K562 (cell line): ENCODE data around the gene GNAQ. TPM values are rescaled to one million over a fixed set of nuclear protein-coding genes. Genes with fewer than 3 reads are reported as not detected.

Experiments used
- ATAC-seq: fragments of 200-7000 bp; cut with Tn5 transposase; 3 replicates; pipeline ENCODE4 v1.9.1; 2020; ENCODE audit warnings: moderate library complexity
- BruUV-seq: library from RNA; stranded (reverse); fragments of 400-500 nt; replicated peaks from 2 replicates; lab custom pipeline; 2021; lab: Mats Ljungman, UMichigan
- CTCF ChIA-PET: fragments of 300-600 bp; formaldehyde crosslinking; extraction: SDS; loops from one replicate; lab custom pipeline; 2021; ENCODE audit warnings: low intra/inter-chr PET ratio; lab: Yijun Ruan, JAX
- POLR2A ChIA-PET: fragments of 300-600, 350-650 bp; sonication (Branson Sonifier 250); formaldehyde crosslinking; extraction: SDS; loops from one replicate; lab custom pipeline; 2021; ENCODE audit warnings: antibody characterized with exemption, inconsistent platforms; lab: Yijun Ruan, JAX
- DNase-seq, 4 experiments: peaks; one replicate each; pipeline versions ENCODE4 v3.0.0 to v3.0.0-alpha.2; 2011 to 2018; ENCODE audit warnings: low spot score in 3 of 4, mixed read lengths in 3 of 4; ENCODE audit errors: extremely low read depth in 1 of 4
- FAIRE-seq: peaks from 2 replicates; lab custom pipeline; 2011; peaks lifted over from hg19 to GRCh38; lab: Jason Lieb, UNC
- H2AFZ ChIP-seq: 2 replicates; pipeline ENCODE4 v1.6.0; 2011; ENCODE audit warnings: low read depth, low read length, control low read depth, inconsistent platforms
- H3K27ac ChIP-seq: fragments of 200-600 bp; 3 replicates; pipeline ENCODE4 v1.8.0; 2011; ENCODE audit warnings: low read depth, mild to moderate bottlenecking, control low read depth, inconsistent platforms, low read length, moderate library complexity, mixed read lengths; ENCODE audit errors: extremely low read depth
- H3K27me3 ChIP-seq, 2 experiments: fragments of 300-600 bp in 1 of 2; 2 replicates in 1 of 2; 3 replicates in 1 of 2; pipeline versions ENCODE4 v1.6.0 to v1.8.0; 2011; ENCODE audit warnings: inconsistent platforms in 2 of 2, low read length in 2 of 2, mild to moderate bottlenecking in 1 of 2, mixed read lengths in 1 of 2, moderate library complexity in 1 of 2; ENCODE audit not compliant: control insufficient read depth in 2 of 2, insufficient read depth in 2 of 2
- H3K36me3 ChIP-seq: fragments of 300-600 bp; 3 replicates; pipeline ENCODE4 v1.8.0; 2011; ENCODE audit warnings: mild to moderate bottlenecking, low read length, inconsistent platforms; ENCODE audit not compliant: control insufficient read depth, insufficient read depth
- H3K4me1 ChIP-seq, 2 experiments: fragments of 200-600 bp in 1 of 2; replicated peaks in 1 of 2; 2 replicates in 1 of 2; 3 replicates in 1 of 2; pipeline versions ENCODE4 v1.5.1 to v1.8.0; 2011; ENCODE audit warnings: inconsistent platforms in 2 of 2, low read length in 2 of 2, mild to moderate bottlenecking in 1 of 2, mixed read lengths in 1 of 2, moderate library complexity in 1 of 2; ENCODE audit not compliant: control insufficient read depth in 2 of 2, insufficient read depth in 2 of 2
- H3K4me2 ChIP-seq: 2 replicates; pipeline ENCODE4 v1.6.1; 2011; ENCODE audit warnings: low read length, control low read depth, inconsistent platforms, mixed read lengths; ENCODE audit not compliant: insufficient read depth
- H3K4me3 ChIP-seq: fragments of 200-600 bp; sonication (generic), shearing (Covaris generic); 2 replicates; pipeline ENCODE4 v1.5.1; 2016; ENCODE audit warnings: control low read depth, inconsistent platforms
- H3K79me2 ChIP-seq: fragments of 200-600 bp; 3 replicates; pipeline ENCODE4 v1.8.0; 2011; ENCODE audit warnings: low read length, inconsistent platforms; ENCODE audit not compliant: control insufficient read depth, insufficient read depth
- H3K9ac ChIP-seq, 2 experiments: 2 replicates each; pipeline versions ENCODE4 v1.6.0 to v1.6.1; 2011; ENCODE audit warnings: low read depth in 2 of 2, low read length in 2 of 2, control low read depth in 1 of 2, inconsistent platforms in 1 of 2, mild to moderate bottlenecking in 1 of 2, mixed read lengths in 1 of 2; ENCODE audit not compliant: insufficient read depth in 1 of 2
- H3K9me1 ChIP-seq: one replicate; pipeline ENCODE4 v1.6.0; 2011; ENCODE audit warnings: inconsistent platforms, mild to moderate bottlenecking, low read length, moderate library complexity; ENCODE audit not compliant: control insufficient read depth, insufficient read depth
- H3K9me3 ChIP-seq: replicated peaks from 2 replicates; pipeline ENCODE4 v1.5.1; 2011; ENCODE audit warnings: low read depth, low read length, inconsistent platforms; ENCODE audit not compliant: control insufficient read depth, insufficient read depth
- H4K20me1 ChIP-seq: replicated peaks from 2 replicates; pipeline ENCODE4 v1.6.1; 2011; ENCODE audit warnings: low read length, inconsistent platforms, mixed read lengths; ENCODE audit not compliant: control insufficient read depth, insufficient read depth
- C11orf30 ChIP-seq: fragments of 450-650 bp; IDR thresholded peaks from 2 replicates; pipeline ENCODE4 v1.6.1; 2016; ENCODE audit warnings: low read depth, mild to moderate bottlenecking
- GTF2E2 ChIP-seq: fragments of 200-800 bp; sonication (Bioruptor generic); IDR thresholded peaks from 2 replicates; pipeline ENCODE4 v1.6.1; 2016; ENCODE audit warnings: missing genetic modification characterization, missing compliant biosample characterization
- LCOR ChIP-seq: sonication (generic); formaldehyde crosslinking; IDR thresholded peaks from 2 replicates; pipeline ENCODE4 v1.8.0; 2022; ENCODE audit warnings: mild to moderate bottlenecking, missing genetic modification reagents
- MAFG ChIP-seq: fragments of 450-650 bp; conservative IDR thresholded peaks from 2 replicates; pipeline ENCODE4 v1.6.1; 2016; ENCODE audit warnings: missing genetic modification characterization, missing compliant biosample characterization
- NFE2 ChIP-seq: IDR thresholded peaks from 2 replicates; pipeline ENCODE4 v1.6.1; 2014; ENCODE audit warnings: antibody characterized with exemption, low read depth
- RBM17 ChIP-seq: fragments of 200-400 bp; formaldehyde crosslinking; IDR thresholded peaks from 2 replicates; pipeline ENCODE4 v1.6.1; 2017; ENCODE audit warnings: low read depth, mild to moderate bottlenecking, low read length, borderline replicate concordance
- TARDBP ChIP-seq: fragments of 450-650 bp; IDR thresholded peaks from 2 replicates; pipeline ENCODE4 v1.6.1; 2016
- ZNF316 ChIP-seq: fragments of 450-650 bp; IDR thresholded peaks from 2 replicates; pipeline ENCODE4 v1.6.1; 2016
- WGBS: fragments of 100-300 bp; shearing (Covaris generic); methylation state at CpG from one replicate; pipeline ENCODE4 v1.1.6; 2016; ENCODE audit warnings: low coverage, mixed read lengths; ENCODE audit not compliant: insufficient coverage; ENCODE audit errors: missing lambda C conversion rate; 5-methylcytosine and 5-hydroxymethylcytosine counted together
- in situ Hi-C: fragments of 300-500 bp; cut with MboI; formaldehyde crosslinking; loops from 4 replicates; pipeline ENCODE4 v1.15.0; 2018; ENCODE audit warnings: inconsistent platforms, mixed read lengths
- intact Hi-C: fragments of 100-400 bp; cut with micrococcal nuclease; formaldehyde crosslinking; loops from 2 replicates; pipeline ENCODE4 v1.14.2; 2022
- polyA plus RNA-seq, 8 experiments: library from polyadenylated mRNA; depleted of rRNA in 4 of 8; stranded (reverse) in 5 of 8; unstranded in 3 of 8; fragments of >200 nt; fragmentation: Nextera tagmentation in 2 of 8; fragmentation: Illumina TruSeq in 1 of 8; extraction: Ambion mirVana in 2 of 8; extraction: Trizol in 1 of 8; gene quantifications; 2 replicates each; pipeline versions ENCODE4 v1.2.1 to v1.2.3, GENCODE V29; 2011 to 2014; ENCODE audit warnings: inconsistent platforms in 1 of 8, missing spikeins in 1 of 8
- total RNA-seq, 7 experiments: library from RNA; depleted of rRNA in 6 of 7; stranded (reverse); fragments of >200 nt in 6 of 7; fragmentation: Illumina TruSeq in 2 of 7; extraction: Trizol in 2 of 7; gene quantifications; 2 replicates each; pipeline versions ENCODE4 v1.2.1 to v1.2.3, GENCODE V29; 2011 to 2021; ENCODE audit warnings: low replicate concordance in 1 of 7

Gene GNAQ
- total and polyA plus RNA-seq, 9 of the 15 experiments (the other 6 are each of a cell fraction or from before 2014, with no cell fraction given): 4.8 to 27.9 (median 17.5) TPM

GRCh38 chr9:78017190-78017693, 14.4 kb downstream of the GNAQ start:
- H3K36me3 ChIP-seq: 0 out of 3 replicates have a peak, but pooled peaks cover 3% of the 10 kb centered on the region
- TF ChIP-seq LCOR (CRISPR knock-in tag): no peak
- no peak for TF ChIP-seq RBM17
- TF ChIP-seq C11orf30: peak; percentile 43; the same call in 1 of the 2 replicates
- no peak for TF ChIP-seq TARDBP
- TF ChIP-seq NFE2: peak; percentile 53
- 0 out of 2 replicates have a peak, but pooled peaks have one; percentile 21 for TF ChIP-seq ZNF316
- 0 out of 2 replicates have a peak, but pooled peaks have one; percentile 7 for TF ChIP-seq MAFG (tag)
- H3K27me3 ChIP-seq: no peaks in the 10 kb centered on the region
- no peak overlapping the region for H3K4me3 ChIP-seq
- no peaks in the 10 kb centered on the region for H4K20me1 ChIP-seq
- no peak overlapping the region; a peak in 1 of 4 replicates for H3K9ac ChIP-seq
- intact Hi-C loops: no loop called here
- no TSS peak for BruUV-seq
- H3K9me3 ChIP-seq: no peaks in the 10 kb centered on the region
- peaks cover 97% of the 10 kb centered on the region for H3K79me2 ChIP-seq
- DNase-seq (no peak), ATAC-seq (no peak), FAIRE-seq (peak; percentile 6)
- no peak overlapping the region for H2AFZ ChIP-seq
- ChIA-PET POLR2A (interaction anchor here (0.6 to 1.3 kb wide), 2 partner anchors 9 to 348 kb away, joined by 3 read pairs; no protein-coding TSS in a partner anchor), CTCF (no interaction called here)
- no peaks in the 10 kb centered on the region for H3K9me1 ChIP-seq
- H3K4me2 ChIP-seq: no peak overlapping the region; the same call in 1 of the 2 replicates
- 59% methylated on average over 3 of the region's 3 CpGs for WGBS
- in situ Hi-C loops: no loop called here
- H3K4me1 ChIP-seq: peaks cover 8 to 34% of the 10 kb centered on the region in 2 experiments; a peak in 4 of 5 replicates
- H3K27ac ChIP-seq: peak overlapping the region; percentile 48; the same call in 1 of the 3 replicates

- H2AFZ ChIP-seq: no peak overlapping the region
- TF ChIP-seq GTF2E2: no peak
- TF ChIP-seq, all 486 proteins: peak for 0
- no TSS peak for BruUV-seq
- Histone ChIP-seq H3K27ac (peak overlapping the region; percentile 33; the same call in 2 of the 3 replicates), H3K9me1 (no peaks in the 10 kb centered on the region), H3K4me2 (no peak overlapping the region), H3K9ac (no peak overlapping the region), H4K20me1 (no peaks in the 10 kb centered on the region), H3K4me1 (peaks cover 0 to 26% of the 10 kb centered on the region in 2 experiments; a peak in 4 of 5 replicates), H3K4me3 (no peak overlapping the region), H3K36me3 (0 out of 3 replicates have a peak, but pooled peaks cover 3% of the 10 kb centered on the region), H3K79me2 (peaks cover 97% of the 10 kb centered on the region), H3K9me3 (no peaks in the 10 kb centered on the region), H3K27me3 (no peaks in the 10 kb centered on the region)
- in situ Hi-C loops (no loop called here), intact Hi-C loops (no loop called here)
- DNase-seq (no peak), ATAC-seq (peak; percentile 39), FAIRE-seq (no peak)
- ChIA-PET CTCF (no interaction called here), POLR2A (no interaction called here)
Measured at GRCh38 chr9:78015241-78015640, 16.4 kb downstream of the GNAQ start.
